ENCODE results near the gene HNRNPR. TPM values are rescaled to one million over a fixed set of nuclear protein-coding genes. Genes with fewer than 3 reads are reported as not detected.
A peak's percentile ranks its signal among the peaks of the same experiment; 100 is the strongest.

HNRNPR gene
- total RNA-seq, 6 experiments from 2014 or later = 27.5 to 44.2 (median 32.0) TPM

- DNase-seq (no peak), ATAC-seq (no peak)
- TF ChIP-seq CTCF (IDR thresholded peaks at IDR 0.05) (no peak), POLR2A (IDR thresholded peaks at IDR 0.05) (no peak)
- H3K27me3 ChIP-seq = no peaks in the 10 kb centered on the region
- no peaks in the 10 kb centered on the region for H3K9me3 ChIP-seq
- no peaks in the 10 kb centered on the region for H3K36me3 ChIP-seq
- no peak overlapping the region for H3K27ac ChIP-seq
- peaks cover 0 to 19% (median 8%) of the 10 kb centered on the region in 4 donors for H3K4me1 ChIP-seq
- intact Hi-C loops (cut with DNase I) = no loop called here
- no peak overlapping the region for H3K4me3 ChIP-seq
Measured at GRCh38 chr1:23288201-23288600, 55.9 kb downstream of the HNRNPR start.

- Histone ChIP-seq H3K4me3 (no peak overlapping the region), H3K27ac (no peak overlapping the region), H3K27me3 (no peaks in the 10 kb centered on the region), H3K4me1 (peaks cover 0 to 36% (median 17%) of the 10 kb centered on the region in 4 donors), H3K9me3 (no peaks in the 10 kb centered on the region), H3K36me3 (no peaks in the 10 kb centered on the region)
- no peak for TF ChIP-seq CTCF (IDR thresholded peaks at IDR 0.05)
- TF ChIP-seq POLR2A (IDR thresholded peaks at IDR 0.05) = no peak
- intact Hi-C loops (cut with DNase I) = no loop called here
- ATAC-seq = no peak
- WGBS (ENCODE audit: insufficient coverage, low coverage, low lambda C conversion rate, missing lambda C conversion rate) = no CpG with 5 or more reads among the region's 1 CpG
- no peak for DNase-seq
Measured at GRCh38 chr1:23286401-23286800, 57.7 kb downstream of the HNRNPR start.

- no peak for TF ChIP-seq POLR2A (IDR thresholded peaks at IDR 0.05)
- TF ChIP-seq CTCF (IDR thresholded peaks at IDR 0.05) = no peak
- peak overlapping the region in 2 of 3 donors; percentile 6 to 12 for H3K4me3 ChIP-seq
- H3K9me3 ChIP-seq = no peaks in the 10 kb centered on the region
- peaks cover 0 to 36% (median 18%) of the 10 kb centered on the region in 4 donors for H3K4me1 ChIP-seq
- no peaks in the 10 kb centered on the region for H3K36me3 ChIP-seq
- no peaks in the 10 kb centered on the region for H3K27me3 ChIP-seq
- H3K27ac ChIP-seq = peak overlapping the region; percentile 0 to 68 (median 2)
- WGBS (ENCODE audit: insufficient coverage, low coverage, low lambda C conversion rate, missing lambda C conversion rate) = 47% methylated on average over 4 of the region's 4 CpGs
- ATAC-seq (peak; percentile 82 to 89 (median 88)), DNase-seq (no peak)
- intact Hi-C loops (cut with DNase I) = no loop called here
Measured at GRCh38 chr1:23283667-23284602, 60.1 kb downstream of the HNRNPR start.

GRCh38 chr1:23282957-23283356 is 61.1 kb downstream of the HNRNPR start:
- H3K4me1 ChIP-seq = peaks cover 0 to 36% (median 18%) of the 10 kb centered on the region in 4 donors
- DNase-seq = no peak
- H3K9me3 ChIP-seq = no peaks in the 10 kb centered on the region
- no peaks in the 10 kb centered on the region for H3K36me3 ChIP-seq
- H3K27ac ChIP-seq = peak overlapping the region in 2 of 3 donors; percentile 0 to 68
- TF ChIP-seq POLR2A (IDR thresholded peaks at IDR 0.05) (no peak), CTCF (IDR thresholded peaks at IDR 0.05) (no peak)
- H3K4me3 ChIP-seq = peak overlapping the region in 1 of 3 donors; percentile 12
- 11% methylated on average over 5 of the region's 5 CpGs for WGBS (ENCODE audit: insufficient coverage, low coverage, low lambda C conversion rate, missing lambda C conversion rate)
- peak in 3 of 4 donors; percentile 35 to 66 (median 54) for ATAC-seq
- H3K27me3 ChIP-seq = no peaks in the 10 kb centered on the region
- intact Hi-C loops (cut with DNase I) = no loop called here
